Esophagus (tissue), 2 donors: Measurements from ENCODE around the gene DAB2IP. TPM values are rescaled to one million over a fixed set of nuclear protein-coding genes. Genes with fewer than 3 reads are reported as not detected.

Experiments used
- H3K27ac ChIP-seq, 2 donors: one replicate each; pipeline ENCODE4 v1.5.1; 2013; ENCODE audit warnings: low read depth in 2 of 2, mild to moderate bottlenecking in 2 of 2, inconsistent platforms in 1 of 2, low read length in 1 of 2, moderate library complexity in 1 of 2
- H3K27me3 ChIP-seq, 2 donors: one replicate each; pipeline ENCODE4 v1.6.1; 2013; ENCODE audit warnings: low read length in 2 of 2, control low read depth in 1 of 2, mild to moderate bottlenecking in 1 of 2; ENCODE audit not compliant: insufficient read depth in 2 of 2, control insufficient read depth in 1 of 2
- H3K36me3 ChIP-seq, 2 donors: one replicate each; pipeline ENCODE4 v1.6.1; 2013; ENCODE audit warnings: low read length in 1 of 2; ENCODE audit not compliant: control insufficient read depth in 2 of 2, insufficient read depth in 2 of 2
- H3K4me1 ChIP-seq, 2 donors: one replicate each; pipeline ENCODE4 v1.6.1; 2013; ENCODE audit warnings: low read length in 1 of 2; ENCODE audit not compliant: control insufficient read depth in 2 of 2, insufficient read depth in 2 of 2
- H3K4me3 ChIP-seq, 2 donors: one replicate each; pipeline ENCODE4 v1.5.1; 2013; ENCODE audit warnings: low read length in 2 of 2, mild to moderate bottlenecking in 2 of 2, low read depth in 1 of 2, moderate library complexity in 1 of 2
- H3K9me3 ChIP-seq, 2 donors: one replicate each; pipeline ENCODE4 v1.6.1; 2013; ENCODE audit warnings: mild to moderate bottlenecking in 2 of 2, low read depth in 1 of 2, low read length in 1 of 2, moderate library complexity in 1 of 2; ENCODE audit not compliant: control insufficient read depth in 2 of 2, insufficient read depth in 1 of 2
- WGBS, 2 donors: extraction: QIAGEN DNeasy Blood & Tissue Kit; methylation state at CpG; one replicate each; pipeline ENCODE4 v1.1.7; 2013; 5-methylcytosine and 5-hydroxymethylcytosine counted together
- polyA plus RNA-seq, 2 donors: library from polyadenylated mRNA; stranded (reverse); fragments of 200-250 nt; gene quantifications; one replicate each; pipeline ENCODE4 v1.2.3, GENCODE V29; 2013
- donor health status: healthy with polysubstance abuse.
- donor health status: Bipolar disorder and iron deficiency.

DAB2IP gene
- polyA plus RNA-seq, 2 donors, result 16.7 to 26.4 TPM

- H3K27me3 ChIP-seq, result no peaks in the 10 kb centered on the region
- WGBS, 2 donors, result 83 to 84% methylated on average over 9 of the region's 9 CpGs
- no peak overlapping the region for H3K27ac ChIP-seq
- no peaks in the 10 kb centered on the region for H3K9me3 ChIP-seq
- H3K4me1 ChIP-seq, result peaks cover 4 to 5% of the 10 kb centered on the region in 2 donors
- H3K4me3 ChIP-seq, result no peak overlapping the region
- peaks cover 0 to 75% of the 10 kb centered on the region in 2 donors for H3K36me3 ChIP-seq
Observed at GRCh38 chr9:121767171-121767769, 115.8 kb downstream of the DAB2IP start.

DNA sequence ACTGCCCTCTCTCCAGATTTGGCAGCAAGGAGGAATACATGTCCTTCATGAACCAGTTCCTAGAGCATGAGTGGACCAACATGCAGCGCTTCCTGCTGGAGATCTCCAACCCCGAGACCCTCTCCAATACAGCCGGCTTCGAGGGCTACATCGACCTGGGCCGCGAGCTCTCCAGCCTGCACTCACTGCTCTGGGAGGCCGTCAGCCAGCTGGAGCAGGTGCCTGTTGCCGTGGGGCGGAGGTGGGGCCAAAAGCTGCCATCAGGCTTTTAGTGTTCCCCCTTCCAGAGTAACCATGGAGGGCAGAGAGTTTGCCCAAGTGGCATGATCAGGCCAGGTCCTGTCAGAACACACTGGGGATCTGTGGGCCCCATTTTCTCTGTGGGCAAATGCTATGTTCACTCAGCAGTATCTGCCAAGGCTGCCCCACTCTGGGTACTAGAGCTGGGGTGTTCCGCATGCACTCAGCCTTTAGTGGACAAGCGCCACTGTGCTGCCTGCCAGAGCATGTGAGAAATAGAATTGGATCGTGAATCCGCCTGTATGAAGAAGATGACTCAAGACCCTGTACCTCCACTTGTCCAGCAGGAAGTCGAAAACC lies 117.1 kb downstream of the DAB2IP start:
- no peak overlapping the region for H3K4me3 ChIP-seq
- 84 to 87% methylated on average over 15 of the region's 15 CpGs for WGBS, 2 donors
- H3K27me3 ChIP-seq, result no peaks in the 10 kb centered on the region
- peaks cover 4 to 5% of the 10 kb centered on the region in 2 donors for H3K4me1 ChIP-seq
- H3K27ac ChIP-seq, result no peak overlapping the region
- H3K9me3 ChIP-seq, result no peaks in the 10 kb centered on the region
- peaks cover 4 to 76% of the 10 kb centered on the region in 2 donors for H3K36me3 ChIP-seq

- H3K36me3 ChIP-seq, result peaks cover 13 to 81% of the 10 kb centered on the region in 2 donors
- H3K27me3 ChIP-seq, result no peaks in the 10 kb centered on the region
- H3K4me3 ChIP-seq, result no peak overlapping the region
- H3K9me3 ChIP-seq, result no peaks in the 10 kb centered on the region
- 84 to 93% methylated on average over 4 of the region's 4 CpGs for WGBS, 2 donors
- H3K27ac ChIP-seq, result no peak overlapping the region
- peaks cover 0 to under 1% of the 10 kb centered on the region in 2 donors for H3K4me1 ChIP-seq
Observed at GRCh38 chr9:121769939-121770338, 118.5 kb downstream of the DAB2IP start.

DNA sequence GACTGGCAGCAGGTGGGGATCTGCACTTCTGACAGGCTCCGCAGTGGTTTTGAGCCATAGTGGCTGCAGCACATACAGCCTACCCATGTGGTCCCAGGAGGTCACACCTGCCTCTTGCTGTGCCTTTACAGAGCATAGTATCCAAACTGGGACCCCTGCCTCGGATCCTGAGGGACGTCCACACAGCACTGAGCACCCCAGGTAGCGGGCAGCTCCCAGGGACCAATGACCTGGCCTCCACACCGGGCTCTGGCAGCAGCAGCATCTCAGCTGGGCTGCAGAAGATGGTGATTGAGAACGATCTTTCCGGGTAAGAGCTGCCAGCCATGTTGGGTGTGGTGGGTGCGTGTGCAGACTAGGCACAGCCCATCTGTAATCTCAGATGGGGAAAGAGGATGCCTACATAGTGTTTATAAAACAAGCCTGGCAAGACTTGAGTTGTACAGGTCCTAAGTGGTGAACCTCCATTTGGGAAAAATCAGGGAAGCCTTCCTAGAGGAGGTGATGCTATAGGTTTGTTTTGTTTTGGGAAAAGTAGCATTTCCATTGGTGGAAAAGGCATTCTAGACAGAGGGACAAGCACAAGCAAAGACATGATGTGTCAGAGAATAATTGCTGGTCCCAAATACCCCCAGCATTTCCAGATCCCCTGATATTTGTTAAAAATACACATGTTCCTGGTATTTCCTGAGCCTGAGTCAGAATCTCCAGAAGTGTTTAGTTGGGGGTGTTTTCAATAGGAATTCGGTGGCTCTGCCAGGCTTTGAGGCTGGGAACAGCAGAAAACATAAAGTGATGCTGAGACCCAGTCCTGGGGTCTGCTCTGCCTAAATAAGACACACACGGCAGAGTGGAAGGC lies 119.2 kb downstream of the DAB2IP start:
- peaks cover 20 to 86% of the 10 kb centered on the region in 2 donors for H3K36me3 ChIP-seq
- H3K9me3 ChIP-seq, result no peaks in the 10 kb centered on the region
- no peak overlapping the region for H3K4me3 ChIP-seq
- H3K4me1 ChIP-seq, result no peaks in the 10 kb centered on the region
- H3K27ac ChIP-seq, result no peak overlapping the region
- no peaks in the 10 kb centered on the region for H3K27me3 ChIP-seq
- 89 to 91% methylated on average over 10 of the region's 10 CpGs for WGBS, 2 donors

GRCh38 chr9:121771418-121771817 lies 120.0 kb downstream of the DAB2IP start:
- no peak overlapping the region for H3K4me3 ChIP-seq
- H3K27me3 ChIP-seq, result no peaks in the 10 kb centered on the region
- H3K9me3 ChIP-seq, result no peaks in the 10 kb centered on the region
- H3K36me3 ChIP-seq, result peaks cover 22 to 88% of the 10 kb centered on the region in 2 donors
- no peaks in the 10 kb centered on the region for H3K4me1 ChIP-seq
- H3K27ac ChIP-seq, result no peak overlapping the region
- 69 to 77% methylated on average over 5 of the region's 5 CpGs for WGBS, 2 donors

- Histone ChIP-seq H3K9me3 (no peaks in the 10 kb centered on the region), H3K36me3 (peaks cover 22 to 90% of the 10 kb centered on the region in 2 donors), H3K27ac (no peak overlapping the region), H3K4me1 (no peaks in the 10 kb centered on the region), H3K4me3 (no peak overlapping the region), H3K27me3 (no peaks in the 10 kb centered on the region)
- WGBS, 2 donors, result 90 to 92% methylated on average over 16 of the region's 16 CpGs
Observed at GRCh38 chr9:121771851-121772599, 120.6 kb downstream of the DAB2IP start.

- Histone ChIP-seq H3K27ac (no peak overlapping the region), H3K36me3 (peaks cover 22 to 84% of the 10 kb centered on the region in 2 donors), H3K27me3 (no peaks in the 10 kb centered on the region), H3K9me3 (no peaks in the 10 kb centered on the region), H3K4me3 (no peak overlapping the region), H3K4me1 (no peaks in the 10 kb centered on the region)
- 89 to 91% methylated on average over 41 to 45 of the region's 45 CpGs for WGBS, 2 donors
Observed at GRCh38 chr9:121772600-121773285, 121.3 kb downstream of the DAB2IP start.

GRCh38 chr9:121773286-121773953 lies 122.0 kb downstream of the DAB2IP start:
- Histone ChIP-seq H3K27me3 (no peaks in the 10 kb centered on the region), H3K4me3 (no peak overlapping the region), H3K9me3 (no peaks in the 10 kb centered on the region), H3K36me3 (peaks cover 22 to 78% of the 10 kb centered on the region in 2 donors), H3K4me1 (no peaks in the 10 kb centered on the region), H3K27ac (no peak overlapping the region)
- WGBS, 2 donors, result 92 to 93% methylated on average over 18 of the region's 18 CpGs
